K562 (cell line): ENCODE results near the gene TGM3. TPM values are rescaled to one million over a fixed set of nuclear protein-coding genes. Genes with fewer than 3 reads are reported as not detected.

Source experiments
- ATAC-seq: fragments of 200-7000 bp; cut with Tn5 transposase; 3 replicates; pipeline ENCODE4 v1.9.1; 2020; ENCODE audit warnings: moderate library complexity
- BruUV-seq: library from RNA; stranded (reverse); fragments of 400-500 nt; replicated peaks from 2 replicates; lab custom pipeline; 2021; lab: Mats Ljungman, UMichigan
- CTCF ChIA-PET: fragments of 300-600 bp; formaldehyde crosslinking; extraction: SDS; loops from one replicate; lab custom pipeline; 2021; ENCODE audit warnings: low intra/inter-chr PET ratio; lab: Yijun Ruan, JAX
- POLR2A ChIA-PET: fragments of 300-600, 350-650 bp; sonication (Branson Sonifier 250); formaldehyde crosslinking; extraction: SDS; loops from one replicate; lab custom pipeline; 2021; ENCODE audit warnings: antibody characterized with exemption, inconsistent platforms; lab: Yijun Ruan, JAX
- DNase-seq, 4 experiments: peaks; one replicate each; pipeline versions ENCODE4 v3.0.0 to v3.0.0-alpha.2; 2011 to 2018; ENCODE audit warnings: low spot score in 3 of 4, mixed read lengths in 3 of 4; ENCODE audit errors: extremely low read depth in 1 of 4
- FAIRE-seq: peaks from 2 replicates; lab custom pipeline; 2011; peaks lifted over from hg19 to GRCh38; lab: Jason Lieb, UNC
- H2AFZ ChIP-seq: 2 replicates; pipeline ENCODE4 v1.6.0; 2011; ENCODE audit warnings: low read depth, low read length, control low read depth, inconsistent platforms
- H3K27ac ChIP-seq: fragments of 200-600 bp; 3 replicates; pipeline ENCODE4 v1.8.0; 2011; ENCODE audit warnings: low read depth, mild to moderate bottlenecking, control low read depth, inconsistent platforms, low read length, moderate library complexity, mixed read lengths; ENCODE audit errors: extremely low read depth
- H3K27me3 ChIP-seq, 2 experiments: fragments of 300-600 bp in 1 of 2; 2 replicates in 1 of 2; 3 replicates in 1 of 2; pipeline versions ENCODE4 v1.6.0 to v1.8.0; 2011; ENCODE audit warnings: inconsistent platforms in 2 of 2, low read length in 2 of 2, mild to moderate bottlenecking in 1 of 2, mixed read lengths in 1 of 2, moderate library complexity in 1 of 2; ENCODE audit not compliant: control insufficient read depth in 2 of 2, insufficient read depth in 2 of 2
- H3K36me3 ChIP-seq: fragments of 300-600 bp; 3 replicates; pipeline ENCODE4 v1.8.0; 2011; ENCODE audit warnings: mild to moderate bottlenecking, low read length, inconsistent platforms; ENCODE audit not compliant: control insufficient read depth, insufficient read depth
- H3K4me1 ChIP-seq, 2 experiments: fragments of 200-600 bp in 1 of 2; replicated peaks in 1 of 2; 2 replicates in 1 of 2; 3 replicates in 1 of 2; pipeline versions ENCODE4 v1.5.1 to v1.8.0; 2011; ENCODE audit warnings: inconsistent platforms in 2 of 2, low read length in 2 of 2, mild to moderate bottlenecking in 1 of 2, mixed read lengths in 1 of 2, moderate library complexity in 1 of 2; ENCODE audit not compliant: control insufficient read depth in 2 of 2, insufficient read depth in 2 of 2
- H3K4me2 ChIP-seq: 2 replicates; pipeline ENCODE4 v1.6.1; 2011; ENCODE audit warnings: low read length, control low read depth, inconsistent platforms, mixed read lengths; ENCODE audit not compliant: insufficient read depth
- H3K4me3 ChIP-seq: fragments of 200-600 bp; sonication (generic), shearing (Covaris generic); 2 replicates; pipeline ENCODE4 v1.5.1; 2016; ENCODE audit warnings: control low read depth, inconsistent platforms
- H3K79me2 ChIP-seq: fragments of 200-600 bp; 3 replicates; pipeline ENCODE4 v1.8.0; 2011; ENCODE audit warnings: low read length, inconsistent platforms; ENCODE audit not compliant: control insufficient read depth, insufficient read depth
- H3K9ac ChIP-seq, 2 experiments: 2 replicates each; pipeline versions ENCODE4 v1.6.0 to v1.6.1; 2011; ENCODE audit warnings: low read depth in 2 of 2, low read length in 2 of 2, control low read depth in 1 of 2, inconsistent platforms in 1 of 2, mild to moderate bottlenecking in 1 of 2, mixed read lengths in 1 of 2; ENCODE audit not compliant: insufficient read depth in 1 of 2
- H3K9me1 ChIP-seq: one replicate; pipeline ENCODE4 v1.6.0; 2011; ENCODE audit warnings: inconsistent platforms, mild to moderate bottlenecking, low read length, moderate library complexity; ENCODE audit not compliant: control insufficient read depth, insufficient read depth
- H3K9me3 ChIP-seq: replicated peaks from 2 replicates; pipeline ENCODE4 v1.5.1; 2011; ENCODE audit warnings: low read depth, low read length, inconsistent platforms; ENCODE audit not compliant: control insufficient read depth, insufficient read depth
- H4K20me1 ChIP-seq: replicated peaks from 2 replicates; pipeline ENCODE4 v1.6.1; 2011; ENCODE audit warnings: low read length, inconsistent platforms, mixed read lengths; ENCODE audit not compliant: control insufficient read depth, insufficient read depth
- C11orf30 ChIP-seq: fragments of 450-650 bp; IDR thresholded peaks from 2 replicates; pipeline ENCODE4 v1.6.1; 2016; ENCODE audit warnings: low read depth, mild to moderate bottlenecking
- CBX5 ChIP-seq: IDR thresholded peaks from 2 replicates; pipeline ENCODE4 v1.6.1; 2014; ENCODE audit warnings: low read depth, borderline replicate concordance
- CREB1 ChIP-seq, 2 experiments: sonication (generic) in 1 of 2; formaldehyde crosslinking in 1 of 2; IDR thresholded peaks; 2 replicates each; pipeline versions ENCODE4 v1.6.1 to v1.8.0; 2012 to 2022; ENCODE audit warnings: inconsistent platforms in 1 of 2, mild to moderate bottlenecking in 1 of 2, missing genetic modification reagents in 1 of 2, moderate library complexity in 1 of 2
- HMG20A ChIP-seq: fragments of 450-650 bp; formaldehyde crosslinking; conservative IDR thresholded peaks from 2 replicates; pipeline ENCODE4 v1.4.0; 2020; ENCODE audit warnings: mild to moderate bottlenecking, mixed read lengths
- HNRNPL ChIP-seq: fragments of 200-400 bp; formaldehyde crosslinking; IDR thresholded peaks from 2 replicates; pipeline ENCODE4 v1.6.1; 2017; ENCODE audit warnings: low read depth, mild to moderate bottlenecking, low read length
- NFATC3 ChIP-seq: fragments of 450-650 bp; IDR thresholded peaks from 2 replicates; pipeline ENCODE4 v1.6.1; 2017; ENCODE audit warnings: mild to moderate bottlenecking
- PML ChIP-seq: IDR thresholded peaks from 2 replicates; pipeline ENCODE4 v1.6.1; 2012; ENCODE audit warnings: low read length, inconsistent platforms
- RCOR1 ChIP-seq, 2 experiments: IDR thresholded peaks; 2 replicates each; pipeline ENCODE4 v1.6.1; 2012; ENCODE audit warnings: low read depth in 2 of 2, low read length in 2 of 2, borderline replicate concordance in 1 of 2, improper control_type of control experiment in 1 of 2
- SFPQ ChIP-seq: fragments of 200-400 bp; formaldehyde crosslinking; IDR thresholded peaks from 2 replicates; pipeline ENCODE4 v1.6.1; 2017; ENCODE audit warnings: mild to moderate bottlenecking, low read depth, low read length, moderate library complexity
- SRSF7 ChIP-seq: fragments of 200-400 bp; formaldehyde crosslinking; optimal IDR thresholded peaks from 2 replicates; pipeline ENCODE3; 2017; ENCODE audit warnings: mild to moderate bottlenecking, low read depth, low read length
- TRIM24 ChIP-seq, 2 experiments: fragments of 450-650 bp; IDR thresholded peaks; 2 replicates each; pipeline ENCODE4 v1.6.1; 2016
- ZNF165 ChIP-seq: fragments of 250-450 bp; sonication (Bioruptor Pico); IDR thresholded peaks from 2 replicates; pipeline ENCODE4 v1.4.0; 2020; ENCODE audit warnings: borderline replicate concordance
- ZNF224 ChIP-seq: sonication (generic); formaldehyde crosslinking; IDR thresholded peaks from 2 replicates; pipeline ENCODE4 v1.8.0; 2022; ENCODE audit warnings: mild to moderate bottlenecking, missing genetic modification reagents
- ZNF699 ChIP-seq: fragments of 250-450 bp; sonication (Bioruptor Pico); IDR thresholded peaks from 2 replicates; pipeline ENCODE4 v1.8.0; 2021; ENCODE audit warnings: mild to moderate bottlenecking, moderate library complexity; ENCODE audit not compliant: insufficient replicate concordance
- WGBS: fragments of 100-300 bp; shearing (Covaris generic); methylation state at CpG from one replicate; pipeline ENCODE4 v1.1.6; 2016; ENCODE audit warnings: low coverage, mixed read lengths; ENCODE audit not compliant: insufficient coverage; ENCODE audit errors: missing lambda C conversion rate; 5-methylcytosine and 5-hydroxymethylcytosine counted together
- in situ Hi-C: fragments of 300-500 bp; cut with MboI; formaldehyde crosslinking; loops from 4 replicates; pipeline ENCODE4 v1.15.0; 2018; ENCODE audit warnings: inconsistent platforms, mixed read lengths
- intact Hi-C: fragments of 100-400 bp; cut with micrococcal nuclease; formaldehyde crosslinking; loops from 2 replicates; pipeline ENCODE4 v1.14.2; 2022
- polyA plus RNA-seq, 8 experiments: library from polyadenylated mRNA; depleted of rRNA in 4 of 8; stranded (reverse) in 5 of 8; unstranded in 3 of 8; fragments of >200 nt; fragmentation: Nextera tagmentation in 2 of 8; fragmentation: Illumina TruSeq in 1 of 8; extraction: Ambion mirVana in 2 of 8; extraction: Trizol in 1 of 8; gene quantifications; 2 replicates each; pipeline versions ENCODE4 v1.2.1 to v1.2.3, GENCODE V29; 2011 to 2014; ENCODE audit warnings: inconsistent platforms in 1 of 8, missing spikeins in 1 of 8
- total RNA-seq, 7 experiments: library from RNA; depleted of rRNA in 6 of 7; stranded (reverse); fragments of >200 nt in 6 of 7; fragmentation: Illumina TruSeq in 2 of 7; extraction: Trizol in 2 of 7; gene quantifications; 2 replicates each; pipeline versions ENCODE4 v1.2.1 to v1.2.3, GENCODE V29; 2011 to 2021; ENCODE audit warnings: low replicate concordance in 1 of 7

The TGM3 gene
- total and polyA plus RNA-seq, 9 of the 15 experiments (the other 6 are each of a cell fraction or from before 2014, with no cell fraction given): not detected

- Histone ChIP-seq H3K9me3 (no peaks in the 10 kb centered on the region), H3K79me2 (no peaks in the 10 kb centered on the region), H3K4me1 (peaks cover 0 to 9% of the 10 kb centered on the region in 2 experiments; a peak in 3 of 5 replicates), H3K9ac (no peak overlapping the region), H4K20me1 (no peaks in the 10 kb centered on the region), H3K4me2 (no peak overlapping the region), H3K27ac (no peak overlapping the region), H3K36me3 (no peaks in the 10 kb centered on the region), H3K4me3 (no peak overlapping the region), H3K9me1 (no peaks in the 10 kb centered on the region), H3K27me3 (peaks cover 0 to 3% of the 10 kb centered on the region in 2 experiments; a peak in 1 of 5 replicates), H2AFZ (no peak overlapping the region; the same call in 1 of the 2 replicates)
- 15% methylated on average over 5 of the region's 5 CpGs for WGBS
- FAIRE-seq: no peak
- TF ChIP-seq HMG20A (CRISPR knock-in tag): no peak
- in situ Hi-C loops: no loop called here
- CTCF ChIA-PET: no interaction called here
- ATAC-seq: no peak
- DNase-seq: no peak
- intact Hi-C loops: no loop called here
- POLR2A ChIA-PET: interaction anchor here (0.6 kb wide), 1 partner anchor 1426 kb away, joined by 3 read pairs; no protein-coding TSS in a partner anchor
- no TSS peak for BruUV-seq
These were observed 939 bp downstream of the TGM3 start for GRCh38 chr20:2296524-2297356.

DNA sequence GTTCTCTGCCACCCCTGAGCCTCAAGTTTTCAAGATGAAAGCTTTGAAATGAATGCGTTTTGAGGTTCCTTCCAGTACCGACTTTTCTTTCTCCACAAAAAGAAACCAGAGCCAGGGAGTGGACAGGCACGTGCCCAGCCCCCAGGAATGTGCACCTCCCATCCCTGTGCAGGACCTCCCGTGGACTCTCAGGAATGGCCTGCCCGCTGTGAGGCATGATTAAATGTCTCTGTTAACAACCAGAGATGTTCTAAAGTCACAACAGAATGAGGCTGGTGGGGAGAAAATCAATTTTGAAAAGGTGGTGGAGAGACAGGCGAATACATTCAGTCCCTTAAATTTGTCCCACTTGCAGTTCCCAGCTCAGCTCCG, 1.5 kb downstream of the TGM3 start:
- 8% methylated on average over 4 of the region's 7 CpGs for WGBS
- no peak overlapping the region for H2AFZ ChIP-seq
- H4K20me1 ChIP-seq: no peaks in the 10 kb centered on the region
- no peaks in the 10 kb centered on the region for H3K9me3 ChIP-seq
- DNase-seq (no peak), FAIRE-seq (no peak), ATAC-seq (no peak)
- no TSS peak for BruUV-seq
- peaks cover 0 to 3% of the 10 kb centered on the region in 2 experiments; a peak in 1 of 5 replicates for H3K27me3 ChIP-seq
- peaks cover 0 to 9% of the 10 kb centered on the region in 2 experiments; a peak in 3 of 5 replicates for H3K4me1 ChIP-seq
- POLR2A ChIA-PET: interaction anchor here (0.6 kb wide), 1 partner anchor 1425 kb away, joined by 3 read pairs; no protein-coding TSS in a partner anchor
- intact Hi-C loops (no loop called here), in situ Hi-C loops (no loop called here)
- no peaks in the 10 kb centered on the region for H3K36me3 ChIP-seq
- CTCF ChIA-PET: no interaction called here
- no peak overlapping the region for H3K9ac ChIP-seq
- H3K4me2 ChIP-seq: no peak overlapping the region
- no peaks in the 10 kb centered on the region for H3K79me2 ChIP-seq
- H3K4me3 ChIP-seq: no peak overlapping the region
- H3K9me1 ChIP-seq: no peaks in the 10 kb centered on the region
- no peak overlapping the region for H3K27ac ChIP-seq
- TF ChIP-seq ZNF224 (CRISPR knock-in tag) (no peak), NFATC3 (no peak), CBX5 (no peak), RCOR1 (IDR thresholded peaks at IDR 0.05; ENCODE audit: borderline replicate concordance in 1 of 2, low read depth in 2 of 2, low read length in 2 of 2) (no peak), PML (no peak), HNRNPL (no peak), CREB1 (IDR thresholded peaks at IDR 0.05) (no peak), CREB1 (CRISPR knock-in tag; IDR thresholded peaks at IDR 0.05) (no peak), C11orf30 (no peak), ZNF699 (CRISPR knock-in tag) (no peak), SFPQ (no peak), ZNF165 (CRISPR knock-in tag) (no peak), TRIM24 (IDR thresholded peaks at IDR 0.05) (no peak), SRSF7 (no peak)
